ENCODE data around the gene VSNL1. TPM values are rescaled to one million over a fixed set of nuclear protein-coding genes. Genes with fewer than 3 reads are reported as not detected.

Gene VSNL1
- total and polyA plus RNA-seq, 10 of the 15 experiments (the other 5 are each of a cell fraction or from before 2014, with no cell fraction given): 0.04 to 0.30 (median 0.12) TPM; not detected in 4

GRCh38 chr2:17620280-17620679 is 79.8 kb downstream of the VSNL1 start:
- Histone ChIP-seq H3K9ac (ENCODE audit: control insufficient read depth, insufficient read depth, low read length) (no peak overlapping the region), H4K20me1 (ENCODE audit: control insufficient read depth, insufficient read depth) (no peaks in the 10 kb centered on the region), H3K4me3 (no peak overlapping the region), H3K27me3 (replicated peaks in 1 of 2; ENCODE audit: control insufficient read depth in 2 of 2, insufficient read depth in 2 of 2, low read length in 1 of 2) (no peaks in the 10 kb centered on the region; a peak in 1 of 4 replicates), H3K4me2 (ENCODE audit: control insufficient read depth, insufficient read depth) (no peak overlapping the region), H3K36me3 (ENCODE audit: control insufficient read depth in 2 of 2, insufficient read depth in 2 of 2, low read length in 1 of 2) (no peaks in the 10 kb centered on the region), H3K9me3 (replicated peaks; ENCODE audit: control insufficient read depth, insufficient read depth, low read length) (no peaks in the 10 kb centered on the region), H3K4me1 (ENCODE audit: control insufficient read depth, insufficient read depth, low read length) (no peaks in the 10 kb centered on the region), H3K79me2 (ENCODE audit: control insufficient read depth, insufficient read depth, low read length) (no peaks in the 10 kb centered on the region), H2AFZ (ENCODE audit: control insufficient read depth, low read depth, low read length) (no peak overlapping the region), H3K27ac (ENCODE audit: control insufficient read depth, insufficient read depth) (no peak overlapping the region)
- BruUV-seq (replicated peaks): no TSS peak
- TF ChIP-seq GABPA (IDR thresholded peaks at IDR 0.05; ENCODE audit: low read depth) (no peak), YY1 (IDR thresholded peaks at IDR 0.05; ENCODE audit: low read depth, low read length) (no peak), TAF1 (IDR thresholded peaks at IDR 0.05; ENCODE audit: borderline replicate concordance, low read depth, low read length) (no peak)
- ChIA-PET CTCF (no interaction called here), SMC1A (ENCODE audit: uncharacterized antibody, unreplicated experiment) (no interaction called here), POLR2A (no interaction called here), RAD21 (ENCODE audit: unreplicated experiment) (no interaction called here)
- intact Hi-C loops (cut with micrococcal nuclease; ENCODE audit: unreplicated experiment) (no loop called here), in situ Hi-C loops (cut with MboI) (no loop called here)
- no peak for ATAC-seq
- no peak for FAIRE-seq
- no peak for DNase-seq (ENCODE audit: low read depth, low spot score)
- 18% methylated on average over 6 of the region's 6 CpGs for WGBS (ENCODE audit: insufficient coverage, insufficient replicate concordance, low lambda C conversion rate, missing lambda C conversion rate)

DNA sequence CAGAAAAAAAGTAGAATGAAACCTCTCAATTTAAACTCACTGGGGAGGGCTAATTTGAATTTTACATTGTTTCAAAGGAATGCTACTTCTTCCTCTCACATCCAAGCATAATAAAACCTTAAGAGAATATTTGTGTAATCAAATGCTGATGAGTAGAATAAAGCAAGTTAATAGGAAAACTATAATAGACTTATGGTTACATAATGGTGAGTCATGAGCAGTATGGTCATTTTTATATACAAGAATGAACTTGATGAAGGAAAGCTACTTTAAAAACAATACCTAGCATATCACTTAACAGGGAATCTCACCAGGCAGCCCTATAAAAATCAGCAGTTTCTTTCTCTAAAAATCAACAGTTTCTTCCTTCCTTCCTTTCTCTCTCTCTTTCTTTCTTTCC is 80.3 kb downstream of the VSNL1 start:
- ChIA-PET POLR2A (no interaction called here), CTCF (no interaction called here), SMC1A (ENCODE audit: uncharacterized antibody, unreplicated experiment) (interaction anchor here (0.7 kb wide), 1 partner anchor 431 kb away, joined by 6 read pairs; no protein-coding TSS in a partner anchor), RAD21 (ENCODE audit: unreplicated experiment) (no interaction called here)
- Histone ChIP-seq H3K4me2 (ENCODE audit: control insufficient read depth, insufficient read depth) (no peak overlapping the region), H3K27ac (ENCODE audit: control insufficient read depth, insufficient read depth) (no peak overlapping the region), H3K9ac (ENCODE audit: control insufficient read depth, insufficient read depth, low read length) (no peak overlapping the region), H2AFZ (ENCODE audit: control insufficient read depth, low read depth, low read length) (no peak overlapping the region), H3K9me3 (replicated peaks; ENCODE audit: control insufficient read depth, insufficient read depth, low read length) (no peaks in the 10 kb centered on the region), H3K36me3 (ENCODE audit: control insufficient read depth in 2 of 2, insufficient read depth in 2 of 2, low read length in 1 of 2) (no peaks in the 10 kb centered on the region), H3K27me3 (replicated peaks in 1 of 2; ENCODE audit: control insufficient read depth in 2 of 2, insufficient read depth in 2 of 2, low read length in 1 of 2) (no peaks in the 10 kb centered on the region; a peak in 1 of 4 replicates), H4K20me1 (ENCODE audit: control insufficient read depth, insufficient read depth) (no peaks in the 10 kb centered on the region), H3K79me2 (ENCODE audit: control insufficient read depth, insufficient read depth, low read length) (no peaks in the 10 kb centered on the region), H3K4me1 (ENCODE audit: control insufficient read depth, insufficient read depth, low read length) (no peaks in the 10 kb centered on the region), H3K4me3 (no peak overlapping the region)
- TF ChIP-seq ZNF622 (IDR thresholded peaks at IDR 0.05): no peak
- TF ChIP-seq, protein P1, sequence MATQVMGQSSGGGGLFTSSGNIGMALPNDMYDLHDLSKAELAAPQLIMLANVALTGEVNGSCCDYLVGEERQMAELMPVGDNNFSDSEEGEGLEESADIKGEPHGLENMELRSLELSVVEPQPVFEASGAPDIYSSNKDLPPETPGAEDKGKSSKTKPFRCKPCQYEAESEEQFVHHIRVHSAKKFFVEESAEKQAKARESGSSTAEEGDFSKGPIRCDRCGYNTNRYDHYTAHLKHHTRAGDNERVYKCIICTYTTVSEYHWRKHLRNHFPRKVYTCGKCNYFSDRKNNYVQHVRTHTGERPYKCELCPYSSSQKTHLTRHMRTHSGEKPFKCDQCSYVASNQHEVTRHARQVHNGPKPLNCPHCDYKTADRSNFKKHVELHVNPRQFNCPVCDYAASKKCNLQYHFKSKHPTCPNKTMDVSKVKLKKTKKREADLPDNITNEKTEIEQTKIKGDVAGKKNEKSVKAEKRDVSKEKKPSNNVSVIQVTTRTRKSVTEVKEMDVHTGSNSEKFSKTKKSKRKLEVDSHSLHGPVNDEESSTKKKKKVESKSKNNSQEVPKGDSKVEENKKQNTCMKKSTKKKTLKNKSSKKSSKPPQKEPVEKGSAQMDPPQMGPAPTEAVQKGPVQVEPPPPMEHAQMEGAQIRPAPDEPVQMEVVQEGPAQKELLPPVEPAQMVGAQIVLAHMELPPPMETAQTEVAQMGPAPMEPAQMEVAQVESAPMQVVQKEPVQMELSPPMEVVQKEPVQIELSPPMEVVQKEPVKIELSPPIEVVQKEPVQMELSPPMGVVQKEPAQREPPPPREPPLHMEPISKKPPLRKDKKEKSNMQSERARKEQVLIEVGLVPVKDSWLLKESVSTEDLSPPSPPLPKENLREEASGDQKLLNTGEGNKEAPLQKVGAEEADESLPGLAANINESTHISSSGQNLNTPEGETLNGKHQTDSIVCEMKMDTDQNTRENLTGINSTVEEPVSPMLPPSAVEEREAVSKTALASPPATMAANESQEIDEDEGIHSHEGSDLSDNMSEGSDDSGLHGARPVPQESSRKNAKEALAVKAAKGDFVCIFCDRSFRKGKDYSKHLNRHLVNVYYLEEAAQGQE (IDR thresholded peaks at IDR 0.05; ENCODE audit: low read depth, low read length): no peak
- TF ChIP-seq MEF2A (IDR thresholded peaks at IDR 0.05; ENCODE audit: insufficient read depth, low read depth, low read length): no peak
- no peak for TF ChIP-seq SUZ12 (IDR thresholded peaks at IDR 0.05; ENCODE audit: unreplicated experiment)
- no peak for TF ChIP-seq RFX5 (IDR thresholded peaks at IDR 0.05; ENCODE audit: low read depth, low read length)
- no peak for TF ChIP-seq NRF1 (conservative IDR thresholded peaks at IDR 0.05; ENCODE audit: low read depth, low read length)
- TF ChIP-seq MYC (IDR thresholded peaks at IDR 0.05; ENCODE audit: insufficient read depth, insufficient read length, insufficient replicate concordance, low read length, severe bottlenecking): no peak
- no peak for TF ChIP-seq CEBPB (IDR thresholded peaks at IDR 0.05; ENCODE audit: borderline replicate concordance in 1 of 2, low read depth in 2 of 2, low read length in 2 of 2)
- DNase-seq (ENCODE audit: low read depth, low spot score) (no peak), ATAC-seq (no peak), FAIRE-seq (no peak)
- in situ Hi-C loops (cut with MboI) (no loop called here), intact Hi-C loops (cut with micrococcal nuclease; ENCODE audit: unreplicated experiment) (no loop called here)
- no TSS peak for BruUV-seq (replicated peaks)

All from GM12878 (cell line).